ENCODE data around the gene GGT6. TPM values are rescaled to one million over a fixed set of nuclear protein-coding genes. Genes with fewer than 3 reads are reported as not detected.
"Not testable (repeated sequence)": the region's sequence is repeated elsewhere in the genome, so short reads cannot be mapped to it uniquely, and the experiment has no call there.

GGT6 gene
- total RNA-seq, 1 experiment from 2014 or later = not detected

DNA sequence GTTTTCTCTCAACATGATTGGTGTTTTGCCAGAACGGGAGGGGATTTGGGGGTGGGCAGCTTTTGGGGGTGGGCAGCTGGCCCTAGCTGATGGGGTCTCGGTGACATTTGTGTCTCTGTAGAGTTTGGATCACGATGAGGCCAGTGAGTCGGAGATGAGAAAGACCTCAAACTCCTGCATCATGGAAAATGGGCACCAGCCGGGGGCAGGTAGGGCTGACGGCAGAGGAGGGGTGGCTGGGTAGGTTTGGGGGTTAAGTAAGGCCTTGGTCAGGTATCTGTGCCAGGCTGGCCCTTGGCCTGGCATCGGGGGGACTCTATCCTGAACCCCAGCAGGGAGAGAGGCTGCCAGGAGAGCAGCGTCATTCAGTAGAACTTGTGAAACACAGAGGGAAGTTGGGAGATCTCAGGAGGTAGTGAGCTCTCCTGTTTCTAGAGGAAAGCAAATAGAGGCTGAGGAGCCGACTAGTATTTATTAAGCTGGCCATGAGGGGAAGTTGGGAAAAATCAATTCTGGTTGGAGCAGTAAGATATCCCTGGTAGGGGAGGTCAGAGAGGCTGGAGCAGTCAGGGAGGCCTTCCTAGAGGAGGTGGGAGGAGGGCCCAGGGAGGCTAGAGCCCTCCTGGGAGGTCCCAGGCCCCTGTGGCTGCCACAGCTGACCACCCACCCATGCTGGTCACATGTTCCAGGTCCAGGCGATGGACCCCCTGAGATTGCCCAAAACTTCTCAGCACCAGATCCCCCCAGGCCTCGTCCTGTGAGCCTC lies 32.0 kb upstream of the GGT6 start:
- CTCF ChIA-PET = interaction anchor here (0.6 kb wide), 1 partner anchor 9 kb away, joined by 3 read pairs; no protein-coding TSS in a partner anchor
- POLR2A ChIA-PET (ENCODE audit: low non-redundant PET) = interaction anchor here (0.6 kb wide), 1 partner anchor 30 kb away, joined by 4 read pairs; no protein-coding TSS in a partner anchor
- DNase-seq (ENCODE audit: low spot score) = no peak
- H3K27me3 ChIP-seq (replicated peaks; ENCODE audit: insufficient read depth, low read depth, low read length, poor library complexity) = no peaks in the 10 kb centered on the region
- no peaks in the 10 kb centered on the region for H3K9me3 ChIP-seq (ENCODE audit: low read depth, low read length, poor library complexity, severe bottlenecking)
- no peak overlapping the region for H3K4me3 ChIP-seq (ENCODE audit: low read depth, low read length, poor library complexity, severe bottlenecking)
- no peak overlapping the region for H3K27ac ChIP-seq (ENCODE audit: low read depth, low read length, poor library complexity, severe bottlenecking)
- intact Hi-C loops (cut with micrococcal nuclease; ENCODE audit: unreplicated experiment) = no loop called here
- TF ChIP-seq, protein P1, sequence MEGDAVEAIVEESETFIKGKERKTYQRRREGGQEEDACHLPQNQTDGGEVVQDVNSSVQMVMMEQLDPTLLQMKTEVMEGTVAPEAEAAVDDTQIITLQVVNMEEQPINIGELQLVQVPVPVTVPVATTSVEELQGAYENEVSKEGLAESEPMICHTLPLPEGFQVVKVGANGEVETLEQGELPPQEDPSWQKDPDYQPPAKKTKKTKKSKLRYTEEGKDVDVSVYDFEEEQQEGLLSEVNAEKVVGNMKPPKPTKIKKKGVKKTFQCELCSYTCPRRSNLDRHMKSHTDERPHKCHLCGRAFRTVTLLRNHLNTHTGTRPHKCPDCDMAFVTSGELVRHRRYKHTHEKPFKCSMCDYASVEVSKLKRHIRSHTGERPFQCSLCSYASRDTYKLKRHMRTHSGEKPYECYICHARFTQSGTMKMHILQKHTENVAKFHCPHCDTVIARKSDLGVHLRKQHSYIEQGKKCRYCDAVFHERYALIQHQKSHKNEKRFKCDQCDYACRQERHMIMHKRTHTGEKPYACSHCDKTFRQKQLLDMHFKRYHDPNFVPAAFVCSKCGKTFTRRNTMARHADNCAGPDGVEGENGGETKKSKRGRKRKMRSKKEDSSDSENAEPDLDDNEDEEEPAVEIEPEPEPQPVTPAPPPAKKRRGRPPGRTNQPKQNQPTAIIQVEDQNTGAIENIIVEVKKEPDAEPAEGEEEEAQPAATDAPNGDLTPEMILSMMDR (conservative IDR thresholded peaks at IDR 0.05; ENCODE audit: low read depth, low read length) = no peak
- no peak for TF ChIP-seq EZH2 (IDR thresholded peaks at IDR 0.05; ENCODE audit: borderline replicate concordance, low read depth, low read length, poor library complexity, severe bottlenecking)
- H3K36me3 ChIP-seq (ENCODE audit: insufficient read depth, low read length, poor library complexity, severe bottlenecking) = no peaks in the 10 kb centered on the region
- no TSS peak for BruUV-seq (replicated peaks)
- H3K4me1 ChIP-seq (ENCODE audit: insufficient read depth, low read length, poor library complexity, severe bottlenecking) = no peaks in the 10 kb centered on the region

DNA sequence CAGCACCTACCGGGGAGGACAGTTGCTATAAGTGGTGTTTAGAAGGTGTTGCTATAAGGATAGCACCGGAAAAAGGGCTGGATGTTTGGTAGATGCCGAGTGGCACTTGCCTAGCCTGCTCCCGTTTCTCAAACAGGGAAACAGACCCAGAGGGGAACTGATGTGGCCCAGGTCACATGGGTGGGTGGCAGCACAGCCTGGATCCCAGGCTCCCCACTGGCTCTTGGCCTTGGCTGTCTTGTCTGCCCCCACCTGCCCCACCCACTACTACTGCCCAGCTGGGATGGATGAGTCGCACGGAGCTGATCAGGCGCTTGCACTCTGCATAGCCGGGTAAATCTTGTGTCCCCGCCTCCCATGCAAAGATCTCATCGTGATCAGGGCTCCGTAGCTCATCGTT lies 31.2 kb upstream of the GGT6 start:
- TF ChIP-seq, protein P1 (conservative IDR thresholded peaks at IDR 0.05; ENCODE audit: low read depth, low read length) = no peak
- no peak for TF ChIP-seq EZH2 (IDR thresholded peaks at IDR 0.05; ENCODE audit: borderline replicate concordance, low read depth, low read length, poor library complexity, severe bottlenecking)
- no peak for DNase-seq (ENCODE audit: low spot score)
- ChIA-PET CTCF (no interaction called here), POLR2A (ENCODE audit: low non-redundant PET) (interaction anchor here (0.5 to 0.6 kb wide), 2 partner anchors 31 to 152 kb away, joined by 3 to 4 read pairs; no protein-coding TSS in a partner anchor)
- Histone ChIP-seq H3K4me3 (ENCODE audit: low read depth, low read length, poor library complexity, severe bottlenecking) (no peak overlapping the region), H3K27ac (ENCODE audit: low read depth, low read length, poor library complexity, severe bottlenecking) (no peak overlapping the region), H3K9me3 (ENCODE audit: low read depth, low read length, poor library complexity, severe bottlenecking) (no peaks in the 10 kb centered on the region), H3K36me3 (ENCODE audit: insufficient read depth, low read length, poor library complexity, severe bottlenecking) (no peaks in the 10 kb centered on the region), H3K27me3 (replicated peaks; ENCODE audit: insufficient read depth, low read depth, low read length, poor library complexity) (peaks cover under 1% of the 10 kb centered on the region), H3K4me1 (ENCODE audit: insufficient read depth, low read length, poor library complexity, severe bottlenecking) (no peaks in the 10 kb centered on the region)
- intact Hi-C loops (cut with micrococcal nuclease; ENCODE audit: unreplicated experiment) = no loop called here
- no TSS peak for BruUV-seq (replicated peaks)

DNA sequence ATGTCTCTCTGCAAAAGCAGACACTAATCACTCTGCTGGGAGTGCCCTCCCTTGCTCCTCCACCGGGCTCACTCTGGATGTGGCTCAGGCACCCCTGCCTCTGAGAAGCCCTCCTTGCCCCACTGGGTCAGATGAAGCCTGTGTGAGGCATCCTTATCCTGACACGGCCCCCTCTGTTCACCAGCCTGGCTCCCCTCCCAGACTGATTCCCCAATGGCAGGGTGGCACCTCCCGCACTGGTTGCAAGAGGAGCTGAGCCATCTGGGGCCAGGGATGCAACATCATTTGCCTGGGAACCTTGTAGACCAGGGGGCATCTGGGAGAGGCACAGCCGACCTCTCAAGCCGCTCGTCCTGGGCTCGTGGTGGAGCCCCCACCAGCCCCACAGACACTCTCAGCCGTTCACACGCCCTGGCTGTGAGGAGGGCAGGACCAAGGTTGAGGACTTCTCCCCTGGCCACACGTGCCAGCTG lies 30.6 kb upstream of the GGT6 start:
- no peaks in the 10 kb centered on the region for H3K4me1 ChIP-seq (ENCODE audit: insufficient read depth, low read length, poor library complexity, severe bottlenecking)
- peaks cover 6% of the 10 kb centered on the region for H3K27me3 ChIP-seq (replicated peaks; ENCODE audit: insufficient read depth, low read depth, low read length, poor library complexity)
- POLR2A ChIA-PET (ENCODE audit: low non-redundant PET) = interaction anchor here (0.5 kb wide), 1 partner anchor 152 kb away, joined by 3 read pairs; no protein-coding TSS in a partner anchor
- BruUV-seq (replicated peaks) = no TSS peak
- TF ChIP-seq EZH2 (IDR thresholded peaks at IDR 0.05; ENCODE audit: borderline replicate concordance, low read depth, low read length, poor library complexity, severe bottlenecking) = no peak
- TF ChIP-seq, protein P1 (conservative IDR thresholded peaks at IDR 0.05; ENCODE audit: low read depth, low read length) = no peak
- DNase-seq (ENCODE audit: low spot score) = no peak
- H3K27ac ChIP-seq (ENCODE audit: low read depth, low read length, poor library complexity, severe bottlenecking) = no peak overlapping the region
- CTCF ChIA-PET = no interaction called here
- no peaks in the 10 kb centered on the region for H3K9me3 ChIP-seq (ENCODE audit: low read depth, low read length, poor library complexity, severe bottlenecking)
- H3K4me3 ChIP-seq (ENCODE audit: low read depth, low read length, poor library complexity, severe bottlenecking) = no peak overlapping the region
- intact Hi-C loops (cut with micrococcal nuclease; ENCODE audit: unreplicated experiment) = no loop called here
- no peaks in the 10 kb centered on the region for H3K36me3 ChIP-seq (ENCODE audit: insufficient read depth, low read length, poor library complexity, severe bottlenecking)

DNA sequence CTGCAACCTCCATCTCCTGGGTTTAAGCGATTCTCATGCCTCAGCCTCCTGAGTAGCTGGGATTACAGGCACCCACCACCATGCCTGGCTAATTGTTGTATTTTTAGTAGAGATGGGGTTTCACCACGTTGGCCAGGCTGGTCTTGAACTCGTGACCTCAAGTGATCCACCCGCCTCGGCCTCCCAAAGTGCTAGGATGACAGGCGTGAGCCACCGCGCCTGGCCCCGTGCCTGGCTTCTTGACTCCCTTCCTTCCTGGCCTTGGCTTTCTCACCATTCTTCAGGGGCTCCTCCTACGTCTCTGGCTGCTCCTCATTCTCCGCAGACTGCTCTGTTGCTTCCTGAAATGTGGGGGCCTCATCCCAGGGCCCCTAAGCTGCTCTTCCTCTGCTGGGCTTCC lies 29.7 kb upstream of the GGT6 start:
- BruUV-seq (replicated peaks); H3K4me3 ChIP-seq (ENCODE audit: low read depth, low read length, poor library complexity, severe bottlenecking); H3K27ac ChIP-seq (ENCODE audit: low read depth, low read length, poor library complexity, severe bottlenecking); H3K4me1 ChIP-seq (ENCODE audit: insufficient read depth, low read length, poor library complexity, severe bottlenecking); H3K9me3 ChIP-seq (ENCODE audit: low read depth, low read length, poor library complexity, severe bottlenecking); intact Hi-C loops (cut with micrococcal nuclease; ENCODE audit: unreplicated experiment); DNase-seq (ENCODE audit: low spot score); POLR2A ChIA-PET (ENCODE audit: low non-redundant PET); H3K36me3 ChIP-seq (ENCODE audit: insufficient read depth, low read length, poor library complexity, severe bottlenecking): not testable (repeated sequence)
- H3K27me3 ChIP-seq (replicated peaks; ENCODE audit: insufficient read depth, low read depth, low read length, poor library complexity) = peaks cover 14% of the 10 kb centered on the region
- CTCF ChIA-PET = interaction anchor here (0.6 kb wide), 1 partner anchor 69 kb away, joined by 5 read pairs; no protein-coding TSS in a partner anchor

All from A673 (cell line).